Panc1 (cell line): Measurements from ENCODE around the gene SSBP2. TPM values are rescaled to one million over a fixed set of nuclear protein-coding genes. Genes with fewer than 3 reads are reported as not detected.

Experiments used
- ATAC-seq: fragments of 200-7000 bp; cut with Tn5 transposase; 2 replicates; pipeline ENCODE4 v1.9.1; 2020; ENCODE audit warnings: mild to moderate bottlenecking, moderate library complexity
- BruUV-seq: library from RNA; stranded (reverse); fragments of 400-500 nt; replicated peaks from 2 replicates; lab custom pipeline; 2021; lab: Mats Ljungman, UMichigan
- CTCF ChIA-PET: fragments of 300-600 bp; sonication (Branson Sonifier 250); formaldehyde crosslinking; loops from one replicate; lab custom pipeline; 2022; ENCODE audit warnings: antibody characterized with exemption; lab: Charles Lee
- POLR2A ChIA-PET: fragments of 300-600 bp; sonication (Branson Sonifier 250); formaldehyde crosslinking; loops from one replicate; lab custom pipeline; 2022; ENCODE audit warnings: antibody characterized with exemption; lab: Charles Lee
- DNase-seq: peaks from one replicate; pipeline ENCODE4 v3.0.0-alpha.2; 2010; ENCODE audit warnings: low read depth, low spot score
- H3K27ac ChIP-seq: 2 replicates; pipeline ENCODE4 v1.5.1; 2011; ENCODE audit warnings: mild to moderate bottlenecking, low read length, inconsistent platforms
- H3K27me3 ChIP-seq: fragments of 200-500 bp; sonication (Bioruptor generic); 2 replicates; pipeline ENCODE4 v1.6.0; 2014; ENCODE audit warnings: low read length, inconsistent platforms; ENCODE audit not compliant: control insufficient read depth, insufficient read depth
- H3K36me3 ChIP-seq: fragments of 200-500 bp; sonication (Bioruptor generic); 2 replicates; pipeline ENCODE4 v1.5.1; 2014; ENCODE audit warnings: inconsistent platforms, mild to moderate bottlenecking, low read length, moderate library complexity; ENCODE audit not compliant: control insufficient read depth, insufficient read depth
- H3K4me1 ChIP-seq: 2 replicates; pipeline ENCODE4 v1.5.1; 2011; ENCODE audit warnings: inconsistent platforms, mild to moderate bottlenecking, low read length, moderate library complexity; ENCODE audit not compliant: control insufficient read depth, insufficient read depth
- H3K4me3 ChIP-seq, 2 experiments: 2 replicates each; pipeline ENCODE4 v1.5.1; 2011 to 2012; ENCODE audit warnings: low read depth in 2 of 2, low read length in 2 of 2, mild to moderate bottlenecking in 2 of 2, inconsistent platforms in 1 of 2, moderate library complexity in 1 of 2
- H3K9me3 ChIP-seq: fragments of 200-500 bp; sonication (Bioruptor generic); 2 replicates; pipeline ENCODE4 v1.5.1; 2014; ENCODE audit warnings: low read depth, mild to moderate bottlenecking, inconsistent platforms, low read length, moderate library complexity; ENCODE audit not compliant: control insufficient read depth, insufficient read depth
- POLR2AphosphoS5 ChIP-seq: IDR thresholded peaks from 2 replicates; pipeline ENCODE4 v1.6.1; 2012; ENCODE audit warnings: mild to moderate bottlenecking, low read depth, low read length, moderate library complexity
- SIN3A ChIP-seq: IDR thresholded peaks from 2 replicates; pipeline ENCODE4 v1.6.1; 2012; ENCODE audit warnings: low read depth, mild to moderate bottlenecking, low read length, moderate library complexity, borderline replicate concordance; ENCODE audit not compliant: insufficient read depth
- TCF7L2 ChIP-seq: IDR thresholded peaks from 2 replicates; pipeline ENCODE4 v1.6.1; 2011; ENCODE audit warnings: mild to moderate bottlenecking, low read depth, low read length, inconsistent platforms
- in situ Hi-C: cut with HindIII; loops from 2 replicates; pipeline ENCODE4 v1.10.0; 2016; ENCODE audit warnings: low sequenced_read_pairs, low pct_unique_long_range_greater_than_20kb
- intact Hi-C: fragments of 100-400 bp; cut with micrococcal nuclease; formaldehyde crosslinking; loops from one replicate; pipeline ENCODE4 v1.10.0; 2022; ENCODE audit not compliant: unreplicated experiment
- total RNA-seq: library from RNA; stranded (reverse); gene quantifications from one replicate; pipeline ENCODE4 v1.2.1, GENCODE V29; 2021; ENCODE audit not compliant: unreplicated experiment
- TF ChIP-seq, protein P1 (sequence below): fragments of 450-650 bp; IDR thresholded peaks from 2 replicates; pipeline ENCODE4 v1.5.1; 2017; ENCODE audit warnings: mild to moderate bottlenecking
- TF ChIP-seq, protein P2 (sequence below), 2 experiments: IDR thresholded peaks; 2 replicates each; pipeline ENCODE4 v1.6.1; 2011 to 2012; ENCODE audit warnings: low read depth in 2 of 2, control low read depth in 1 of 2, low read length in 1 of 2, mild to moderate bottlenecking in 1 of 2, moderate library complexity in 1 of 2; ENCODE audit not compliant: insufficient read depth in 1 of 2

SSBP2 gene
- total RNA-seq, 1 experiment from 2014 or later: 16.3 TPM

GRCh38 chr5:81789033-81789432 is 38.1 kb upstream of the SSBP2 start:
- ATAC-seq: no peak
- no peak overlapping the region for H3K27ac ChIP-seq
- ChIA-PET CTCF (no interaction called here), POLR2A (no interaction called here)
- intact Hi-C loops (no loop called here), in situ Hi-C loops (no loop called here)
- TF ChIP-seq, protein P1, sequence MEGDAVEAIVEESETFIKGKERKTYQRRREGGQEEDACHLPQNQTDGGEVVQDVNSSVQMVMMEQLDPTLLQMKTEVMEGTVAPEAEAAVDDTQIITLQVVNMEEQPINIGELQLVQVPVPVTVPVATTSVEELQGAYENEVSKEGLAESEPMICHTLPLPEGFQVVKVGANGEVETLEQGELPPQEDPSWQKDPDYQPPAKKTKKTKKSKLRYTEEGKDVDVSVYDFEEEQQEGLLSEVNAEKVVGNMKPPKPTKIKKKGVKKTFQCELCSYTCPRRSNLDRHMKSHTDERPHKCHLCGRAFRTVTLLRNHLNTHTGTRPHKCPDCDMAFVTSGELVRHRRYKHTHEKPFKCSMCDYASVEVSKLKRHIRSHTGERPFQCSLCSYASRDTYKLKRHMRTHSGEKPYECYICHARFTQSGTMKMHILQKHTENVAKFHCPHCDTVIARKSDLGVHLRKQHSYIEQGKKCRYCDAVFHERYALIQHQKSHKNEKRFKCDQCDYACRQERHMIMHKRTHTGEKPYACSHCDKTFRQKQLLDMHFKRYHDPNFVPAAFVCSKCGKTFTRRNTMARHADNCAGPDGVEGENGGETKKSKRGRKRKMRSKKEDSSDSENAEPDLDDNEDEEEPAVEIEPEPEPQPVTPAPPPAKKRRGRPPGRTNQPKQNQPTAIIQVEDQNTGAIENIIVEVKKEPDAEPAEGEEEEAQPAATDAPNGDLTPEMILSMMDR: no peak
- TF ChIP-seq TCF7L2 (no peak), SIN3A (no peak), POLR2AphosphoS5 (no peak)
- TF ChIP-seq, protein P2, sequence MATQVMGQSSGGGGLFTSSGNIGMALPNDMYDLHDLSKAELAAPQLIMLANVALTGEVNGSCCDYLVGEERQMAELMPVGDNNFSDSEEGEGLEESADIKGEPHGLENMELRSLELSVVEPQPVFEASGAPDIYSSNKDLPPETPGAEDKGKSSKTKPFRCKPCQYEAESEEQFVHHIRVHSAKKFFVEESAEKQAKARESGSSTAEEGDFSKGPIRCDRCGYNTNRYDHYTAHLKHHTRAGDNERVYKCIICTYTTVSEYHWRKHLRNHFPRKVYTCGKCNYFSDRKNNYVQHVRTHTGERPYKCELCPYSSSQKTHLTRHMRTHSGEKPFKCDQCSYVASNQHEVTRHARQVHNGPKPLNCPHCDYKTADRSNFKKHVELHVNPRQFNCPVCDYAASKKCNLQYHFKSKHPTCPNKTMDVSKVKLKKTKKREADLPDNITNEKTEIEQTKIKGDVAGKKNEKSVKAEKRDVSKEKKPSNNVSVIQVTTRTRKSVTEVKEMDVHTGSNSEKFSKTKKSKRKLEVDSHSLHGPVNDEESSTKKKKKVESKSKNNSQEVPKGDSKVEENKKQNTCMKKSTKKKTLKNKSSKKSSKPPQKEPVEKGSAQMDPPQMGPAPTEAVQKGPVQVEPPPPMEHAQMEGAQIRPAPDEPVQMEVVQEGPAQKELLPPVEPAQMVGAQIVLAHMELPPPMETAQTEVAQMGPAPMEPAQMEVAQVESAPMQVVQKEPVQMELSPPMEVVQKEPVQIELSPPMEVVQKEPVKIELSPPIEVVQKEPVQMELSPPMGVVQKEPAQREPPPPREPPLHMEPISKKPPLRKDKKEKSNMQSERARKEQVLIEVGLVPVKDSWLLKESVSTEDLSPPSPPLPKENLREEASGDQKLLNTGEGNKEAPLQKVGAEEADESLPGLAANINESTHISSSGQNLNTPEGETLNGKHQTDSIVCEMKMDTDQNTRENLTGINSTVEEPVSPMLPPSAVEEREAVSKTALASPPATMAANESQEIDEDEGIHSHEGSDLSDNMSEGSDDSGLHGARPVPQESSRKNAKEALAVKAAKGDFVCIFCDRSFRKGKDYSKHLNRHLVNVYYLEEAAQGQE (IDR thresholded peaks at IDR 0.05; ENCODE audit: insufficient read depth in 1 of 2, low read depth in 2 of 2, low read length in 1 of 2): no peak
- H3K27me3 ChIP-seq: no peaks in the 10 kb centered on the region
- no peaks in the 10 kb centered on the region for H3K36me3 ChIP-seq
- DNase-seq: no peak
- BruUV-seq: no TSS peak
- no peaks in the 10 kb centered on the region for H3K9me3 ChIP-seq
- H3K4me1 ChIP-seq: peaks cover 5% of the 10 kb centered on the region; the same call in 1 of the 2 replicates
- H3K4me3 ChIP-seq: no peak overlapping the region

DNA sequence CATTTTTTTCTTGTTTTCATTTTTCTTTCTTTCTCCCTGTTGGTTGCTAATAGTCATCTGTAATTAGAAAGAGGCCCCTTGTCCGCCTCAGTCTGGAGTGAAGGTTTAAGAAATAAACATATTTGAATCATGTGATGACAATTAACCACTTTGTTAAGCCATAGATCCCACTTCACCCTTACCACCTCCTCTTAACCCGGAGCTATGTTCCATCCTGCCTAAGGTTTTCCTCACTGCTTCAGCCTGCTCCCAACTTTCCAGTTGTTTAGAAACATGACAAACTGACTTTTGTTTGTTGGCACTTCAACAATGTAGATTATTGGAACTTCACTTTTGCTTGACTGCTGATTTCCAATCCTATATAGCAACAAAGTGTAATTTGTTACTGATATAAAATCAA is 37.4 kb upstream of the SSBP2 start:
- in situ Hi-C loops: no loop called here
- H3K27me3 ChIP-seq: no peaks in the 10 kb centered on the region
- BruUV-seq: no TSS peak
- POLR2A ChIA-PET: no interaction called here
- H3K4me1 ChIP-seq: peaks cover 5% of the 10 kb centered on the region; the same call in 1 of the 2 replicates
- no peaks in the 10 kb centered on the region for H3K36me3 ChIP-seq
- no peak overlapping the region for H3K27ac ChIP-seq
- DNase-seq (no peak), ATAC-seq (no peak)
- no peaks in the 10 kb centered on the region for H3K9me3 ChIP-seq
- intact Hi-C loops: no loop called here
- CTCF ChIA-PET: no interaction called here
- H3K4me3 ChIP-seq: no peak overlapping the region
- TF ChIP-seq, protein P2 (IDR thresholded peaks at IDR 0.05; ENCODE audit: insufficient read depth in 1 of 2, low read depth in 2 of 2, low read length in 1 of 2): no peak
- TF ChIP-seq TCF7L2 (no peak), POLR2AphosphoS5 (no peak), SIN3A (no peak)
- TF ChIP-seq, protein P1: no peak
